RWPE1 (cell line): ENCODE data around the gene LRP1B.

Experiments used
- CTCF ChIA-PET: fragments of 350-600 bp; sonication (Branson Sonifier 250); formaldehyde crosslinking; extraction: SDS; loops from one replicate; lab custom pipeline; 2021; lab: Yijun Ruan, JAX
- POLR2A ChIA-PET: fragments of 400-600 bp; formaldehyde crosslinking; extraction: SDS; loops from one replicate; lab custom pipeline; 2020; ENCODE audit warnings: antibody characterized with exemption; ENCODE audit not compliant: low non-redundant PET; lab: Yijun Ruan, JAX
- DNase-seq: peaks from one replicate; pipeline ENCODE4 v3.0.0; 2012; ENCODE audit warnings: low spot score
- H3K27ac ChIP-seq: fragments of 450-650 bp; 2 replicates; pipeline ENCODE4 v1.5.1; 2017
- CTCF ChIP-seq: fragments of 450-650 bp; conservative IDR thresholded peaks from 2 replicates; pipeline ENCODE4 v1.5.1; 2017; ENCODE audit warnings: low read depth, mild to moderate bottlenecking

LRP1B gene

GRCh38 chr2:141703501-141703900 is 427.3 kb downstream of the LRP1B start:
- no peak for DNase-seq
- CTCF ChIA-PET, result interaction anchor here (0.7 kb wide), 1 partner anchor 996 kb away, joined by 3 read pairs; no protein-coding TSS in a partner anchor
- POLR2A ChIA-PET, result no interaction called here
- no peak overlapping the region for H3K27ac ChIP-seq
- no peak for TF ChIP-seq CTCF

DNA sequence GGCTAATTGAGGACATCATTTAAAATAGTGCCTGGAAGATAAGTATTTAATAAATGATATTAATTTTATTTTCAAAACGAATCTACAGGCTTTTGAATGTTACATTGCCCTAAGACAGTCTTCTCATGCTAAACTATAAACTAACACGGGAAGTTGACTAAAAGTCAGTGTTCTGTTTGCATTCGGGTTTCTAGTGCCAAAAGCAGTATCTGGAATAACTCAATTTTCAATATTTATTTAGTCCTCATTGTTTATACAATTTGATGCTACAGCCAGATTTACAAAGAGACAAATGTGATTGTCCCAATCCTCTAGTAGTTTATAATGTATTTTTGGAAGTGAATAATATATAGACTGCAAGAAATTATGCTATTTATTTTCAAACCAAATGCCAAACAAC is 429.2 kb downstream of the LRP1B start:
- no peak for DNase-seq
- H3K27ac ChIP-seq, result no peak overlapping the region
- no peak for TF ChIP-seq CTCF
- ChIA-PET CTCF (no interaction called here), POLR2A (no interaction called here)

DNA sequence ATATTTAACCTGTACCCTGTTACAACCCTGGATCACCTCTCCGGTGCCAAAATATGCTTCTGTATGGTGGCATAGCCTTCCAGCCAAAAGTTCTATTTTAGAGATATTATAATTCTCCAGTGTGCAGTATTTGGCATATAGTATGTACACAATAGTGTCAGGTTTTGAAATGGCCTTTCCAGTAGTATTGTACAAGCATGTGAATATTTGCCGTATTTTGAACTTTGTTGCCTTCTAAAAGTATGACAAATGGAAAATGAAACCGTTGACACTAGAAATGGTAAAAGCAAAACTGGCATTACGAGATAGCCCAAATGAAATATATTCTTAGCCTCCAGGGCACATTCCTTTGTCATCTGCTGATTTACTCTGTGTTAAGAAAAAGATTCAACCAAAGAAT is 431.2 kb downstream of the LRP1B start:
- DNase-seq, result no peak
- ChIA-PET POLR2A (no interaction called here), CTCF (no interaction called here)
- no peak for TF ChIP-seq CTCF
- no peak overlapping the region for H3K27ac ChIP-seq

GRCh38 chr2:141698500-141698899 is 432.3 kb downstream of the LRP1B start:
- CTCF ChIA-PET, result no interaction called here
- POLR2A ChIA-PET, result no interaction called here
- TF ChIP-seq CTCF, result no peak
- no peak for DNase-seq
- H3K27ac ChIP-seq, result no peak overlapping the region

- ChIA-PET POLR2A (no interaction called here), CTCF (no interaction called here)
- TF ChIP-seq CTCF, result no peak
- no peak overlapping the region for H3K27ac ChIP-seq
- no peak for DNase-seq
These were observed 433.8 kb downstream of the LRP1B start for GRCh38 chr2:141697035-141697434.

GRCh38 chr2:141694180-141694579 is 436.6 kb downstream of the LRP1B start:
- ChIA-PET POLR2A (no interaction called here), CTCF (no interaction called here)
- no peak overlapping the region for H3K27ac ChIP-seq
- DNase-seq, result no peak
- no peak for TF ChIP-seq CTCF

DNA sequence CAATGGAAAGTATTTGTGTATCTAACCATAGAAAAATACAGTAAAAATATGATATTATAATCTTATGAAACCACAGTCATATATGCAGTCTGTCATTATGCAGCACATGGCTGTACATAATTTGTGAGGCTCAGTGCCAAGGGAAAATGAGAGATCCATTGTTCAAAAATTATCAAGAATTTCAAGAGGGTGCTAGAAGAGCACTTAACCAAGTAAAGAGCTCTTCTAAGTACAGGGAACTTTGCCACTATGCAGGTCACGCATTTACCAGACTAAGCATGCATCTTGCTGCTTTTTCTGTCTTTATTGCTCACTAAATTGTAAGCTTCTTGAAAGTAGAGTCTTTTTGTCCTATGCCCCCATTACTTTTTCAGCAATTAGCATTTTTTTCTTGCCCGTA is 438.0 kb downstream of the LRP1B start:
- no peak overlapping the region for H3K27ac ChIP-seq
- TF ChIP-seq CTCF, result no peak
- CTCF ChIA-PET, result no interaction called here
- POLR2A ChIA-PET, result no interaction called here
- DNase-seq, result no peak
